GM18951 (cell line): ENCODE data around the gene COPS8.

Source experiments
- POLR2A ChIP-seq: IDR thresholded peaks from 4 replicates; pipeline ENCODE4 v1.6.1; 2011; ENCODE audit warnings: mild to moderate bottlenecking; ENCODE audit not compliant: insufficient read length, insufficient read depth; ENCODE audit errors: extremely low read depth
- in situ Hi-C: fragments of 300-500 bp; cut with MboI; formaldehyde crosslinking; loops from one replicate; pipeline ENCODE4 v1.12.0; 2022; ENCODE audit warnings: low sequenced_read_pairs, mixed read lengths, inconsistent platforms; ENCODE audit not compliant: unreplicated experiment

Gene COPS8

DNA sequence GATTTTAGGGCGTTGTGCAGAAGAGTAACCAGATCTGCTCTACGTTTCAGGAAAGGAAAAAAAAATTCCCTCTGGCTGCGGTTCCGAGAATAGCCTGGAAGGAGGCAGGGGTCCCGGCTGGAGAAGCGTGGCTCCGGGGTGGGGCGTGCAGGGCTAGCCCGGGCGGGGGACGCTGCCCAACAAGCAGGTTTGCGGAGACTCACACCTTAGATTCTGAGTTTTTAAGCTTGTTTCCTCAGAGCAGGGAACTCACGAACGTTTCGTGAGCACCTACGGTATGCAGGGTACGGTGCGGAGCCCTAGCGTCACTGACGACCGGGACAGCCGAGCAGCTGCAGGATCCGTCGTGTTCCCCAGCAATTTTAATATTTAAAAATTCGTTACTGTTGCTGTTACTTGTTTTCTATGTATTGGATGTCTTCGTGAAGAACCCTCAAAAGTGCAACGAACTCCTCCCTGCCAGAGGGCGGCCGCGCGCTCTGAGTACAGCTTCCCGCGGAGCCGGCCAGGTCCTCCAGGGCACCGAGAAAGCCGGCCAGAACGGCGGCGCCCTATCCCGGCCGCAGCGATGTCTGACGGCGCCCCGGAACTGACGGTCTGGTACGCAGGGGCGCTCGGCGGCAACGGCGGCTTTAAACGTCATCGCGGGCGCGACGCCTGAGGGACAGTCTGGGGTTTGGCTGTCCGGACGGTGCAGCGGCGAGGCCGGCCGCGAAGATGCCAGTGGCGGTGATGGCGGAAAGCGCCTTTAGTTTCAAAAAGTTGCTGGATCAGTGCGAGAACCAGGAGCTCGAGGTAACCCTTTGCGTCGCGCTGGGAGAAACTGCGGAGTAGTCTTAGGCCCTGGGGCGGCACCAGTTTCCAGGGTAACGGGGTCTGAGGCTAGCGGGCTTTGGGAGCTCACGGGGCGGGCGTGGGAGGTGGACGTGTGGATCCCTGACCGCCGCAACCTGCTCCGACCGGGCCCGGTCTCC, at the start of gene COPS8:
Gene COPS8, plus strand, starts transcription at position 642 of the 974 bp plus-strand sequence. Its CDS starts 76 bp downstream, at position 718.
- TF ChIP-seq POLR2A = peak; percentile 91
- in situ Hi-C loops = no loop called here

DNA sequence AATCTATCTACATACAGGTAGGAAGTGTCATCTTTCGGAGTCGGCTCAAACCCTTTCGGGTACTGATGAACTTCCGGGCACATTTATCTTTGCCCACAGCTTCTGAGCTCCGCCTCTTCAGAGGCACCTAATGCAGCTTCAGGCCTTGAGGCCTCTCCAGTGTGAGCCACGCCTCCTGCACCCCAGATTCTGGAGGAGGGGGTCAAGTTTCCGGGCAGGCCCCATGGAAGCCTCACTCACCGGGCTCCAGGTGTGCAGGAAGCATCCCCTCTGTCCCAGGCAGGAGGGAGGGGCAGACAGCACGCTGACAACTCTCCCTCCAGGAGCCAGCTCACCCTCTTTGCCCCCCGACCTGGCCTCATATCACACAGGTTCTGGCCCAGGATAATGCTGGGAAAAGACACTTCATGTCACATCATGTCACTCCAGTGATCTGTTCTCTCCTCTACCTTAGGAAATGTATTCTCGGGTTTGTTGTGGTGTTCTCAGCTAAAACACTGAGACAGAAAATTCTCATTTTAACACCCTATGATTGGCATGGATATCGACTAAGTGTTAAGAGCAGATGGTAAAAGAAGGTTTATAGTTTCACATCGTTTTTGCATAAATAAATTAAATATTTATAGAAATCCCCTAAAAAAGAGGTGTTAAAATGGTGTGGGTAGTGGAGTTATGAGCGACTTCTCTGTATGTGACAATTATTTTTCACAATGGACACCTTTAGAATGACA, 46.2 kb upstream of the COPS8 start:
- in situ Hi-C loops = no loop called here
- TF ChIP-seq POLR2A = no peak

DNA sequence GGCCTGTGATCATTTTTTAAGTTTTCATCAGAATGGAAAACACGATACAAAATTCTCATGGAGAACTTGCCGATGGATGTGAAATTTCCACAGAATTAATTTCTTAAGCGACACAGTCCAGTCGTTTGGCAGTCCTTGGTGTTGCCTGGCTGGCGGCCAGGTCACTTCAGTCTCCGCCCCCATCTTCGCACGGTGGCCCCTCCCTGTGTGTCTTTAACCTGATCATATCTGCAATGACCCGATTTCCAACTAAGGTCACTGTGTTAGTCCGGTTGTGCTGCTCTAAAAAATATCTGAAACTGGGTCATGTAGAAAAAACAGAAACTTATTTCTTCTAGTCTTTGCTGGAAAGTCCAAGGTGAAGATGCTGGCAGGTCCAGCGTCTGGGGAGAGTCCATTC, 44.5 kb upstream of the COPS8 start:
- no peak for TF ChIP-seq POLR2A
- in situ Hi-C loops = no loop called here

DNA sequence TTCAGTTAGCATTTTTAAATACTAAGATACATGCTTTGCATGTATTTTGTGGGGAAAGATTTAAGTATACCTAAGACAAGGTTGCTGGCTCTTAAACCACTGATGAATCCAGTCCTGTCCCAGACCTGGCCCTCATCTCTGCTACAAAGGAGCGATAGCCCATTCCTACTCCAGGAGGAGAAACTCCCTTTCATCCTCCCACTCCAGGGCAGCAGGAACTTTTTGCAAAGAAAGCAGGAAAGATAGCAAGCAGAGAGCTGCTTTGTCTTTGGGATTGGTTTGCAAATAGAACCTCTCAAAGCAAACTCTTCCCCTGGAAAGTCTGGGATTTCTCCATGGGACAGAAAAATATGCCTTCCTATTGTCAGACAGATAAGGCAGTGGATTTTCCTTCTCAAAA, 43.6 kb upstream of the COPS8 start:
- in situ Hi-C loops = no loop called here
- TF ChIP-seq POLR2A = no peak

DNA sequence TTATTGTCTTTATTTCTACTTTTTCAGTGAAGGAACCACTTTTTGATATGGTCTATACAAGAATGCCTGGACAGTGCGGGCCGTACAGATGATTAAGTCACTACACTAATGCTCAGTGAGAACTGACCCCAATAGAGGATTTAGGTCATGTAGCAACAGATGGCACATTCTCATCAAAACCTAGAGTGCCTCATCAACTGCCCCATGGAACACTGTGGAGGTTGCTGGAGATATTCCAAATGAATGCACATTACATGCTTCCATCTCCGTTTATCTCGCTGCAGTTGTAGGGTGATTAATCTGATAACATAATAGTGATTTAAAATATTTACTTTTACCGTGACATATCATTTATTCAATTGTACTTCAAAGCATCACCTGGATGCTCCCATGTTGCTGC, 41.8 kb upstream of the COPS8 start:
- no peak for TF ChIP-seq POLR2A
- in situ Hi-C loops = no loop called here

DNA sequence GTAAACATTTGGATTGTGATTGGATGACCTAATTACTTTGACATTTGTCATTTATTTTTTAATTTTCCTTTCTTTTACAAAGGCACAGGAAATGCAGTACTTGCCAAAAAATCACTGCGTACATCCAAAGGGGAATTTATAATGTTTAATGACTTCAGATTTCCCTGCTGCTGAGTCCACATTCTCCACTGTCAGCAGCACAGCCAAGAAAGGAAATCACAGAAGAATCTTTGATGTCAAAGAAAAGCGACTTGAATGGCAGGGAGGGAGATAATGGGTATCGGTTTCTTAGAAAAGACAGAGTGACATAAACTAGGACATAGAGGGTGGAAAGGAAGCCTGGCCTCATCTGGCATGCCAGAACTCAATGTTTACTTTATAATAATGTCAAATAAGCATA, 41.4 kb upstream of the COPS8 start:
- in situ Hi-C loops = no loop called here

DNA sequence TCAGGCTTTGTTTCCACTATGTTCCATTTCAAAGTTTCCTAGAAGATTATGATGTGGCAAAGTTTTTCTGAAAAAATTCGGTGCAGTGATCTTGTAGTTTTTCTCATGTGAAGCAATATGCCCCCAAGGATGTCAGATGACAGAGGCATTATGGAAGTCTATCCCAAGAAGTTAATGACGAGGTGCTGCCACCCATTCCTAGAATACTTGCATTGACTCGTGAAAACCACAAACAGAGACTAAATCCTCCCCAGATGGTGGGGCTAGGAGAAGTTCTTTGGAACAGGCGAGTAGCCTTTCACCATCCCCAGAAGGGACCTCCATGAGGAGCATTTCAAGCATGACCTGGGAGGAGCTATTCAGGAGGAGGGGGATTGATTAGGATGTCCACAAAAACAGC, 40.2 kb upstream of the COPS8 start:
- no peak for TF ChIP-seq POLR2A
- in situ Hi-C loops = no loop called here

More for the DNA sequence above, 41.4 kb upstream of the COPS8 start:
- TF ChIP-seq POLR2A = no peak

DNA sequence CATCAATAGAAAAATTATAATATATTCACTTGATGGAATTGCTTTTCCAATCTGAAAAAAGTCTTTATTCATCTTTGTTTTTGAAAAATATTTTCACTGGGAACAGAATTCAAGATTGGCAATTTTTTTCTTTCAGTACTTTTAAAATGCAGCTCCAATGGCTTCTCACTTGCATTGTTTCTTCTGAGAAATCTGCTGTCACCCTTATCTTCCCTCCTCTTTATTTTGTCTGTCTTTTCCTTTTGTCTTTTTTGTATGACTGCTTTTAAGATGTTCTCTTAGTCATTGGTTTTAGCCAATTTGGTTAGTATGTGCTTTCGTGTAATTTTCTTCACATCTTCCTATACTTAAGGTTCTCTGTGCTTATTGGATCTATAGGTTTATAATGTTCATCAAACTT, 37.1 kb upstream of the COPS8 start:
- TF ChIP-seq POLR2A = no peak
- in situ Hi-C loops = no loop called here

DNA sequence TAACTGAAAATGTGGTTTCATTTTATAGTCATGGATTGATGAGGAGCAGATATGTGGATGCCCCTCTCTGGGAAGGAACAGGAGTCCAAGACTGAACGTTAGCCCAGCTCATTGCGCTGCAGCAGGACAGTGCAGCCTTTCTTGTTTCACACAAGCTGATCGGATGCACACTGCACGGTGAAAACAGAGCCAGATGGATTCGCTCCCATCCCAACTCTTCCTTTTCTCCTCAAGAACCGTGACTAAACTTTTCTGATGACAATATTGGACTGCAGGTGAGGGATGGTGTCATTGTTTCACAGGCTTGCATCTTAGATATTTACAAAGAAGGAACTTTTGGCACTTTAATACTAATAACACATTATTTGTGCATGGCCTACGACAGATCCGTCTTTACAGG, 33.8 kb upstream of the COPS8 start:
- in situ Hi-C loops = loop anchor here (10.0 kb wide), 1 partner anchor 537 kb away; no protein-coding TSS in a partner anchor
- TF ChIP-seq POLR2A = no peak

DNA sequence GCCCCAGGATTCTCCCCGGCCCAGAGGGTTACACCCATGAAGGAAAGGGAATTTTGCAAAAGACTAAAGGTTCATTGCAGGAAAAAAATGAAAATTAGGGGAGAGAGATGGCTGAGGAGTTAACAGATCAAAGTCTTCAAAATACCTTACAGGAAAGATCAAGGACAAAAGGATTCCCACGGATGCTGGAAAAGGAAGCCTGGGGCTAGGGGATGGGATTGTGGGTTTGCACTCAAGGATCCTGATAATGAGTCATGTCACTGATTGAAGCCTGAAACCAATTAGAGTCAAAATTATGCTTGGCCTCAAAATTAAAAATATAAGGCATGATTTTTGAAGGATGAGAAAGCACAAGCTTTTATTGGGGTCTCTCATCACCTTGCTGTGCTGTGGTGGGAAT, 32.6 kb upstream of the COPS8 start:
- in situ Hi-C loops = loop anchor here (10.0 kb wide), 1 partner anchor 538 kb away; no protein-coding TSS in a partner anchor
- TF ChIP-seq POLR2A = no peak

DNA sequence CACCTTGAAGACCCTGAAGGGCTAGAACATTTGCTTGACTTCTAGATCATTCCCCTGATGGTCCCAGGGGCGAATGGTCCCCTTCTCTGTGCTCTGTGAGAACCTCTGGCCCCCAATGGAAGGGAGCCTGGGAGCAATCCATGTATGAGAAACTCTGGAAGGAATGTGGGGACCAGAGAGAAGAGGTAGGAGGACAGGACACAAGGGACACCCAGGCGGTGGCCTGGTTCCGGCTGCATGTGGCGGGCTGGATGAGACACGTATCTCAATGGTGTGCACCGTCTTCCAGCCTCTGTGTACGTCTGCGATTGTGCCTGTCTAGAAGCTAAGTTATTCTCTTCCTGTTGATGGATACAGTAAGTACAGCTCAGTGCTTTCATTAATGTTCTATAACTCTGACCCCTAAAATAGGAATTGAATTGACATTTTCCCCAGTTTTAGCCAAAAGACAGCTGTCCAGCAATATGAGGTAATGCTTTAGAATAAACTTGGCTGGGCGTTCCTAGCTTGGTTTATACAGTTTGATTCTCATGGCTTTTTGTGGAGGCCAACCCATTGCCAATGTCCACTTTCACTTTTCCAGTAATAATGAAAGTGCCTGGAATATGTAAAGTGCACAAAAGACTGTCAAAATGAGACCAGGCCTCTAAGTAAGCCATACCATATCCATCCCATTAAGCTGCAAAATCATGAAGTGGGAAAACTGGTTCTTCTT, 30.1 kb upstream of the COPS8 start:
- in situ Hi-C loops = loop anchor here (10.0 kb wide), 1 partner anchor 541 kb away; no protein-coding TSS in a partner anchor
- no peak for TF ChIP-seq POLR2A

DNA sequence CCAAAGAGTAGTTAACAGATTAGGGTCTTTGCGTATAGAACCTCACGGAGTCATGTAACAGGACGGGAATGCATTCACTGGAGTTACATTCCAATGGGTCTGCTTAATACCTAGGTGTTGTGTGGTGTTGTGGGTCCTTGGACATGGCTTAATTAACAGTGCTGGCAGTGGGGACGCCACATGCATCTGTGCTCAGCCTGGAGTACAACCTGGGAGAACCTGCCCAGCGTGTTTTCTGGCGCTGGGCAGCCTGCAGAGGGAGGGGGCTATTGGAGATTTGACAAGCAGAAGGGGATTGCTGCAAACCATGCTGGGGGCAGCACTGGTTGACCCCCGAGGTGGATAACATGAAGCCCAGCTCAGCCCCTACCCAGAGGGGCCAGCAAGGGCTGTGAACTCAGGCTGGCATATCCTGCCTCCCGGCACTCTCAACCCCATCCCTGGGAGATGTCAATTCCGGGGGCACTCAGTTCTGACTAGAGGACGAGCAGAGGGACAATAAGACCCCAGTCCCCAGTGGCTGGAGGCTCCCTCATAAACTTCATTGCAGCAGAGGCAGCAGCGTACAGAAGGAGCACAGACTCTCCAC, 29.3 kb upstream of the COPS8 start:
- in situ Hi-C loops = loop anchor here (10.0 kb wide), 1 partner anchor 542 kb away; no protein-coding TSS in a partner anchor
- TF ChIP-seq POLR2A = no peak

DNA sequence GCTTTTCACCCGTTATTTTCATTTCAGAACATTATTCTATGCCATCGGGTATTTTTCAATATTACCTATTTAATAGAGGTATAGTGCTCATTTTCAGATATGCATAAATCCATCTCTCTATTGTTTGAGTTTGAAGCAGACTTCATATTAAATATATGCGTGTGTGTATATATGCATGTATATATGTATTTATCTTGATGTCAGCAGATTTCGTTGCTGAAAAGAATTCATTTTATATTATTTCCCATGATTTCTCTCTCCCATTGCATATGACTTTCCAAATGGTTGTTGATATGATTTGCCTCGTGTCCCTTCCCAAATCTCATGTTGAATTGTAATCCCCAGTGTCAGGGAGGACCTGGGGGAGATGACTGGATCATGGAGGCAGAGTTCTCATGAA, 28.6 kb upstream of the COPS8 start:
- in situ Hi-C loops = loop anchor here (10.0 kb wide), 1 partner anchor 542 kb away; no protein-coding TSS in a partner anchor
- no peak for TF ChIP-seq POLR2A

DNA sequence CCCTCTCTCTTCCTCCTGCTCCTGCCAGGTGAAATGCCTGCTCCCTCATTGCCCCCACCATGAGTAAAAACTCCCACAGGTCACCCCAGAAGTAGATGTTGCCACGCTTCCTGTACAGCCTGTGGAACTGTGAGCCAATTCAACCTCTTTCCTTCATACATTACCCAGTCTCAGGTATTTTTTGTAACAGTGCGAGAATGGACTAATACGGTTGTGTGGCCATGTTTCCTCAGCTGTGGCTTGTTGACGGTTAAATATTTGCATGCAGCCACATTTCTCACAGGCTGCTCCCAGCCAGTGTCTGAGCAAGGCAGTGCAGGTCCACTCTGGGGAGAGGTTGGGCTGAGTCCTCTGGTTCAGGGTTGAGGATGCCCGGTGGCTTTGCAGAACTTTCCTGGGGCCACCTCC, 27.8 kb upstream of the COPS8 start:
- peak; percentile 47 for TF ChIP-seq POLR2A
- in situ Hi-C loops = loop anchor here (10.0 kb wide), 1 partner anchor 543 kb away; no protein-coding TSS in a partner anchor
